Measurements from ENCODE around the gene TMEM38B.

The TMEM38B gene, protein sequence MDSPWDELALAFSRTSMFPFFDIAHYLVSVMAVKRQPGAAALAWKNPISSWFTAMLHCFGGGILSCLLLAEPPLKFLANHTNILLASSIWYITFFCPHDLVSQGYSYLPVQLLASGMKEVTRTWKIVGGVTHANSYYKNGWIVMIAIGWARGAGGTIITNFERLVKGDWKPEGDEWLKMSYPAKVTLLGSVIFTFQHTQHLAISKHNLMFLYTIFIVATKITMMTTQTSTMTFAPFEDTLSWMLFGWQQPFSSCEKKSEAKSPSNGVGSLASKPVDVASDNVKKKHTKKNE

DNA sequence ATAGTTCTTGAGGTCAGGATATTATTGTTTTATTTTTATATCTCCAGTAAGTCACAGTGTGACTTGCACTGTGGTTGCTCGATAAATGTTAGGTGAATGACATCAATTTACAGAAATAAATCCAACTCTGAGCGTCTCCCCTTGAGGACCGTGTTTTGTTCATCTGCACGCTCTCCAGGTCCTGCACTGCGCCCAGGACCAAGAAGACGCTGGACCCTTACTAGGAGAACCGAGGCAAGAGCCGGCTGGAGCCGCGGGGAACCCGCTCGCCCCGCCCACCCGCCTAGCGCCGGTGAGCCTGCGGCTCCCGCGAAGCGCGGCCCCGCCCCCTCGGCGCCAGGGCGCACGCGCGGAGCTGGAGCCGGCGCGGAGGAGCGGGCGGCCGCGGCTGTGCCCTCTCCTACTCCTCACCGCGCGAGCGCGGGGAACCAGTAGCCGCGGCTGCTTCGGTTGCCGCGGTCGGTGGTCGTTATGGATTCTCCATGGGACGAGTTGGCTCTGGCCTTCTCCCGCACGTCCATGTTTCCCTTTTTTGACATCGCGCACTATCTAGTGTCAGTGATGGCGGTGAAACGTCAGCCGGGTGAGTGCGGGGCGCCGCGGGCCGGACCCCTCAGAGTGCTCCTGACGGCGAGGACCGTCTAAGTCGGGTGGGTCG is at the start of gene TMEM38B:
Gene TMEM38B (plus strand): TSS at position 352 of the 658 bp plus-strand sequence. CDS start 120 bp downstream, at position 472.
- TF ChIP-seq, protein P1, sequence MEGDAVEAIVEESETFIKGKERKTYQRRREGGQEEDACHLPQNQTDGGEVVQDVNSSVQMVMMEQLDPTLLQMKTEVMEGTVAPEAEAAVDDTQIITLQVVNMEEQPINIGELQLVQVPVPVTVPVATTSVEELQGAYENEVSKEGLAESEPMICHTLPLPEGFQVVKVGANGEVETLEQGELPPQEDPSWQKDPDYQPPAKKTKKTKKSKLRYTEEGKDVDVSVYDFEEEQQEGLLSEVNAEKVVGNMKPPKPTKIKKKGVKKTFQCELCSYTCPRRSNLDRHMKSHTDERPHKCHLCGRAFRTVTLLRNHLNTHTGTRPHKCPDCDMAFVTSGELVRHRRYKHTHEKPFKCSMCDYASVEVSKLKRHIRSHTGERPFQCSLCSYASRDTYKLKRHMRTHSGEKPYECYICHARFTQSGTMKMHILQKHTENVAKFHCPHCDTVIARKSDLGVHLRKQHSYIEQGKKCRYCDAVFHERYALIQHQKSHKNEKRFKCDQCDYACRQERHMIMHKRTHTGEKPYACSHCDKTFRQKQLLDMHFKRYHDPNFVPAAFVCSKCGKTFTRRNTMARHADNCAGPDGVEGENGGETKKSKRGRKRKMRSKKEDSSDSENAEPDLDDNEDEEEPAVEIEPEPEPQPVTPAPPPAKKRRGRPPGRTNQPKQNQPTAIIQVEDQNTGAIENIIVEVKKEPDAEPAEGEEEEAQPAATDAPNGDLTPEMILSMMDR (IDR thresholded peaks at IDR 0.05; ENCODE audit: low read depth, low read length), result no peak

DNA sequence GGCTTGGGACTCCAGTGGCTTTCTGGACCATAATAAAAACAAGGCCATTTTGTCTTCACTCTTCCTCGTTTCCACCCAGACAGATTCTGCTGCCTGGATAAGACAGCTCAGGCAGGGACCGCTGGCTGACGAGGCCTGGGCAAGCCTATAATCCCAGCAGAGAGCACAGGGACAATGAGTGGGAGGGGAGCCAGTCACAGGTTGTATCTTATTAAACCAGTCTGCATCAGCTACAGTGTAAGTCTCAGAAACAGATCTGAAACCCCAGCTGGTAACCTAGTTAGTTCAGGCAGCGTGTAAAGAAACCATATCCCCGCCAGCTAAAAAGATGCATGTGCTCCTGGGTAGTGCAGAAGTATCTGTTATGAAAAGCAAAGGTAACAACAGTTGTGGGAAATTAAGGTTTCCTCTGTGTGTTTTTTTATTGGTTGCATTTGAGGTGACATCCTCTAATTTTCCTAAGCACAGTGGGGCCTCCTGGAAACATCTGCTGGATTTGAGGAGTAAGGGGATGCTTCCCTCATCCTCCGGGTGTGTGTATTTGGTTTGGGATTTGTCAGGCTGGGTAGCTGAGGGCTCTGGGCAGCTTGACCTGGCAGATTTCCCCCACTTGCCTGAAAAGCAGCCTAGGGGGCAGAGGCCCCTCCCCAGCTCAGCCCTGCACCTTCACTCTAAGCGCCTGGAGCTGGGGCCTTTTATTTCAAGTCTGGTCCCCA is 47.3 kb upstream of the TMEM38B start:
- DNase-seq (ENCODE audit: extremely low read depth, low read depth), result no peak
- TF ChIP-seq, protein P1 (IDR thresholded peaks at IDR 0.05; ENCODE audit: low read depth, low read length), result no peak

More for the DNA sequence above, at the start of gene TMEM38B:
- peak; percentile 18 for DNase-seq (ENCODE audit: extremely low read depth, low read depth)

DNA sequence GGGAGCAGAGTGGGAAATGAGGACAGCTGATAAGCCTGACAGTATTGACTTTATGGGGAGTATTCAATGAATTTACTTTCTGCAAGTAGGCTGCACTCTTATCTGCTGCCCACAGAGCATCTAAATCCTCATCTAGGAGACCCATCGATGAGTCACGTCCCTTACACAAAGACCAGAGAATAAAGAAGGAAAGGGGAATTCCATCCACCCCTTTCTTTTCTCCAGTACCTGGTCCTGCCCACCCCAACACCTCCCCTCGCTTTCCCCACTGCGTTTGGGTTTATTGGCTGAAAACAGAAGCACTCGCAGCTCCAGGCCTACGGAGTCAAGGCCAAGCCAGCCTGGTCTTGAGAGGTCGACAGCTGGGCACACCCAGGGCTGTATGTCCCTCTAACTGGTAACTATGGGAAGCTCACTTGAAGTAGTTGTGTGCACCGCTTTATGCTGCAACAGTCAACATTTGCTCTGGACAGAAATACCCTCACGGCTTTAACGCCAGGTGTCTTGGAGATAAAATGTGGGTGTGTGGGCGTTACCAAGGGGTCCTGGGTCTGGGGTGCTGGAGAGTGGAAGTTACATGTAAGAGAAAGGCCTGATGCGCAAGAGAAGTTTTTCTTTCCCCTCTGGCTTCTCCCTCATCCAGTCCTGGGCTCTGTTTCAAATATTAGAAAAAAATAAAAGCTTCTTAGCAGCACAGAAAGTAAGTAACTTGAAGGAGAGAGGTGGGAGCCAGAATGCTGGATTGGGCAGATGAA is 46.6 kb upstream of the TMEM38B start:
- DNase-seq (ENCODE audit: extremely low read depth, low read depth), result no peak
- TF ChIP-seq, protein P1 (IDR thresholded peaks at IDR 0.05; ENCODE audit: low read depth, low read length), result no peak

DNA sequence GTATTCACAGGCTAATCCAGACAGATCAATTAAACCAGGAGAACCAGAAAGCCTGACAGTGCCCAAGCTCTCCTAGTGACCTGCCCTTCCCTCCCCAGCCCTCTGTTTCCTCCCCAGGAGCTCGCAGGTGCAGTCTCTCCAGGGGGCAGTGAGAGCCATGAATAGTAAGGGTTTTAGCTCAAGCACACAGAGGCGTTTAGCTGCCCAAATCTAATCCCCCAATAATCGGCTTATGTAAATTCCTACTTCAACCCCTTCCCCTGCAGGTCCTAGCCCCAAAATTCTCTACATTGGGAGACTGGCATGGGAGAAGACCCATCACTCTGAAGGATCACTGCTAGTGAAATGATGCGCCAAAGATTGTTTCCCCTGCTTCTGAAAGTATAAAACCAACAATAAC is 42.5 kb upstream of the TMEM38B start:
- no peak for DNase-seq (ENCODE audit: extremely low read depth, low read depth)
- TF ChIP-seq, protein P1 (IDR thresholded peaks at IDR 0.05; ENCODE audit: low read depth, low read length), result no peak

DNA sequence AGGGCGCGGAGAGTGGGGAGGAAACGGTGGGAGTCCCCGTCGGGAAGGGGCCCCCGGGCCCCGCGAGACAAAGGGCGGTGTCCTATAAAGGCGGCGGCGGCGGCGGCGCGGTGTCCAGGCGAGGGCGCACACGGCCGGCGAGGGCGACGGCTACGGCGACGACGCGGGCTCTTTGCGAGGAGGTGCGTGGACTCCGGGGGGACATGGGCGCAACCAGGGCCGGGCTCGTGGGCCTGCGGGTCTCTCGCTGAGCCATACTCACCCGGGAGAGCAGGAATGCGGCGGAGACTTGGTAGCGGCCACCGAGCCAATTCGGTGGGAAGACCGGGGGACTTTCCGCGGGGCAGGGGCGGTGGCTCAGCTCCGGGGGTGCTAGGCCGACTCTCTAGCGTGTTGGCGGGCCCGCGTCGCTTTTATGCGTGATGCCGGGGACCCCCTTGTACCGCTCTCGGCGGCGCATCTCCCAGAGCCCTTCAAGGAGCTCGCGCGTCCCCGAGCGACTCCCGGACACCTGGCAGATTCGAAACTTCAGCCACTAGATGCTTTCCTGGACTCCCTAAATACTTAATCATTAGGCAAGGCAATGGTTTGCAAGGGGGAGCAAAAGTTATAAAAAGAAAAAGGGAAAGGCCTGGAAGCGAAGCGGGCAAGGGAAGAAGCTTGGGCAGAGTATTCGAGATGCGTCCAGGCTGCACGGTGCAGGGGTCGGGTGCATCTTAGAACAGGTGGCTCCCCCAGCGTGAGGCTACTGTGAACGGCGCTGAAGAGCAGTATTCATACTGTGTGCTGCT is 38.0 kb upstream of the TMEM38B start:
- TF ChIP-seq, protein P1 (IDR thresholded peaks at IDR 0.05; ENCODE audit: low read depth, low read length), result no peak

DNA sequence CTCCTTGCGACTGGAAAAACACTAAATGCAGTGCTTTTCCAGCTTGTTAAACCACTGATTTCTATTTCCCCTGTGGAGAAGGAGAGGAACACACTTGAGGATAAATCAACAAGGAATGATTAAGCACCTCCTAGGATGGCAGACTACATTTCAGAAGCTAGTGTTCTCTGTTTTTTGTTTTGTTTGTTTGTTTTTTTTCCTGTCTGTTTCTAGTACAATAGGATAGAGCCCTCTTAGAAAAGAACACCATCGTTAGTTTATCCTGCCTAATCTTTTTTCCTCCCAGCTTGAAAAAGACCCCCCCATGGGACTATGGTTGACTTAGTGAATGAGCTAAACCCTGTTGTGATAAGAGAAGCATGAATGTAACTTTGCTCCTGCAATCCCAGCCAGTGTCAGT is 36.0 kb upstream of the TMEM38B start:
- no peak for DNase-seq (ENCODE audit: extremely low read depth, low read depth)
- TF ChIP-seq, protein P1 (IDR thresholded peaks at IDR 0.05; ENCODE audit: low read depth, low read length), result no peak

More for the DNA sequence above, 38.0 kb upstream of the TMEM38B start:
- DNase-seq (ENCODE audit: extremely low read depth, low read depth), result no peak

All from AG09319 (cell line).